Measurements from ENCODE around the gene IRX4.

- TF ChIP-seq CTCF (IDR thresholded peaks at IDR 0.05 in 4 of 5, conservative IDR thresholded peaks at IDR 0.05 in 1 of 5) (no peak), POLR2A (IDR thresholded peaks at IDR 0.05) (no peak)
Observed at GRCh38 chr5:1895739-1896420, 13.2 kb upstream of the IRX4 start.

Measured in gastrocnemius medialis (tissue), 4 donors.